Glomerular visceral epithelial cell (primary cell): ENCODE measurements around the gene PWWP2B.

ENCODE experiments used
- DNase-seq: peaks from one replicate; pipeline ENCODE4 v3.0.0-alpha.2; 2016; ENCODE audit errors: extremely low spot score

Gene PWWP2B

GRCh38 chr10:132419538-132420468 lies 22.8 kb downstream of the PWWP2B start:
- no peak for DNase-seq

- no peak for DNase-seq
Measured at GRCh38 chr10:132420469-132420980, 23.5 kb downstream of the PWWP2B start.

- DNase-seq = peak; percentile 12
Measured at GRCh38 chr10:132420981-132421846, 24.2 kb downstream of the PWWP2B start.

- DNase-seq = no peak
Measured at GRCh38 chr10:132421847-132422751, 25.1 kb downstream of the PWWP2B start.

- DNase-seq = no peak
Measured at GRCh38 chr10:132422903-132423825, 26.2 kb downstream of the PWWP2B start.

GRCh38 chr10:132423966-132424861 lies 27.2 kb downstream of the PWWP2B start:
- no peak for DNase-seq

- no peak for DNase-seq
Measured at GRCh38 chr10:132425029-132425756, 28.2 kb downstream of the PWWP2B start.

- DNase-seq = no peak
Measured at GRCh38 chr10:132425757-132426155, 28.8 kb downstream of the PWWP2B start.

GRCh38 chr10:132427006-132427771 lies 30.2 kb downstream of the PWWP2B start:
- no peak for DNase-seq

- no peak for DNase-seq
Measured at GRCh38 chr10:132427939-132428367, 31.0 kb downstream of the PWWP2B start.

GRCh38 chr10:132428486-132428995 lies 31.5 kb downstream of the PWWP2B start:
- DNase-seq = no peak

- DNase-seq = no peak
Measured at GRCh38 chr10:132429281-132430230, 32.6 kb downstream of the PWWP2B start.

- DNase-seq = no peak
Measured at GRCh38 chr10:132430231-132430743, 33.3 kb downstream of the PWWP2B start.

GRCh38 chr10:132430861-132431271 lies 33.9 kb downstream of the PWWP2B start:
- DNase-seq = no peak

GRCh38 chr10:132431537-132432175 lies 34.7 kb downstream of the PWWP2B start:
- DNase-seq = no peak

GRCh38 chr10:132432176-132432540 lies 35.2 kb downstream of the PWWP2B start:
- no peak for DNase-seq
